GM10248 (cell line): Measurements from ENCODE around the gene MLPH.

Experiments used
- CTCF ChIA-PET: fragments of 300-600 bp; sonication (Branson Sonifier 250); formaldehyde crosslinking; extraction: SDS; loops from one replicate; lab custom pipeline; 2021; ENCODE audit warnings: antibody characterized with exemption; lab: Yijun Ruan, JAX
- POLR2A ChIA-PET: fragments of 350-650 bp; sonication (Branson Sonifier 250); formaldehyde crosslinking; extraction: SDS; loops from one replicate; lab custom pipeline; 2020; ENCODE audit warnings: antibody characterized with exemption; lab: Yijun Ruan, JAX
- DNase-seq: peaks from one replicate; pipeline ENCODE4 v3.0.0; 2012; ENCODE audit errors: extremely low spot score
- CTCF ChIP-seq: IDR thresholded peaks from 2 replicates; pipeline ENCODE4 v1.5.1; 2012; ENCODE audit warnings: mild to moderate bottlenecking, low read depth; ENCODE audit errors: extremely low read depth, missing control alignments, control extremely low read depth

MLPH gene

GRCh38 chr2:237492137-237492890 is 5.3 kb downstream of the MLPH start:
- no peak for TF ChIP-seq CTCF
- ChIA-PET POLR2A (no interaction called here), CTCF (interaction anchor here (0.8 to 1.5 kb wide), 2 partner anchors 11 to 20 kb away, joined by 3 read pairs; no protein-coding TSS in a partner anchor)

GRCh38 chr2:237494066-237494465 is 7.0 kb downstream of the MLPH start:
- ChIA-PET POLR2A (no interaction called here), CTCF (interaction anchor here (1.3 kb wide), 1 partner anchor 19 kb away, joined by 5 read pairs; no protein-coding TSS in a partner anchor)
- no peak for TF ChIP-seq CTCF
- DNase-seq: no peak

More at GRCh38 chr2:237492137-237492890, 5.3 kb downstream of the MLPH start:
- DNase-seq: no peak

GRCh38 chr2:237495521-237496117 is 8.6 kb downstream of the MLPH start:
- TF ChIP-seq CTCF: no peak
- DNase-seq: no peak
- CTCF ChIA-PET: no interaction called here
- POLR2A ChIA-PET: no interaction called here

- CTCF ChIA-PET: no interaction called here
- no peak for DNase-seq
- no peak for TF ChIP-seq CTCF
- POLR2A ChIA-PET: no interaction called here
Observed at GRCh38 chr2:237496428-237496827, 9.4 kb downstream of the MLPH start.

- TF ChIP-seq CTCF: no peak
- ChIA-PET POLR2A (no interaction called here), CTCF (no interaction called here)
- no peak for DNase-seq
Observed at GRCh38 chr2:237497009-237497837, 10.2 kb downstream of the MLPH start.

- DNase-seq: no peak
- ChIA-PET POLR2A (no interaction called here), CTCF (no interaction called here)
- no peak for TF ChIP-seq CTCF
Observed at GRCh38 chr2:237497838-237498186, 10.8 kb downstream of the MLPH start.
